ENCODE data around the gene ABCC4. TPM values are rescaled to one million over a fixed set of nuclear protein-coding genes. Genes with fewer than 3 reads are reported as not detected.

The ABCC4 gene
- polyA plus RNA-seq, 1 experiment: 140 TPM

GRCh38 chr13:95019886-95020285 lies 281.4 kb downstream of the ABCC4 start:
- Histone ChIP-seq H3K27ac (ENCODE audit: low read depth, low read length) (no peak overlapping the region), H3K9me3 (ENCODE audit: control insufficient read depth, insufficient read depth, low read length) (no peaks in the 10 kb centered on the region), H3K27me3 (ENCODE audit: control insufficient read depth, insufficient read depth, low read length) (no peaks in the 10 kb centered on the region), H3K4me3 (ENCODE audit: low read depth, low read length) (no peak overlapping the region)
- DNase-seq (ENCODE audit: low read depth, low spot score): no peak
- TF ChIP-seq CTCF (IDR thresholded peaks at IDR 0.05; ENCODE audit: low read depth, low read length): no peak
- ChIA-PET CTCF (no interaction called here), POLR2A (no interaction called here)

- no peak for DNase-seq (ENCODE audit: low read depth, low spot score)
- TF ChIP-seq CTCF (IDR thresholded peaks at IDR 0.05; ENCODE audit: low read depth, low read length): no peak
- Histone ChIP-seq H3K27me3 (ENCODE audit: control insufficient read depth, insufficient read depth, low read length) (peaks cover 7% of the 10 kb centered on the region), H3K27ac (ENCODE audit: low read depth, low read length) (no peak overlapping the region), H3K4me3 (ENCODE audit: low read depth, low read length) (no peak overlapping the region), H3K9me3 (ENCODE audit: control insufficient read depth, insufficient read depth, low read length) (no peaks in the 10 kb centered on the region; the same call in 1 of the 2 replicates)
- ChIA-PET POLR2A (no interaction called here), CTCF (no interaction called here)
These were observed 293.9 kb downstream of the ABCC4 start for GRCh38 chr13:95007322-95007721.

GRCh38 chr13:95005300-95005699 lies 296.0 kb downstream of the ABCC4 start:
- TF ChIP-seq CTCF (IDR thresholded peaks at IDR 0.05; ENCODE audit: low read depth, low read length): no peak
- CTCF ChIA-PET: no interaction called here

GRCh38 chr13:95003019-95003813 lies 298.0 kb downstream of the ABCC4 start:
- ChIA-PET CTCF (interaction anchor here (1.8 kb wide), 1 partner anchor 401 kb away, joined by 4 read pairs; no protein-coding TSS in a partner anchor), POLR2A (no interaction called here)
- no peak for TF ChIP-seq CTCF (IDR thresholded peaks at IDR 0.05; ENCODE audit: low read depth, low read length)
- Histone ChIP-seq H3K9me3 (ENCODE audit: control insufficient read depth, insufficient read depth, low read length) (no peaks in the 10 kb centered on the region; the same call in 1 of the 2 replicates), H3K27ac (ENCODE audit: low read depth, low read length) (no peak overlapping the region), H3K27me3 (ENCODE audit: control insufficient read depth, insufficient read depth, low read length) (peaks cover 9% of the 10 kb centered on the region), H3K4me3 (ENCODE audit: low read depth, low read length) (peak overlapping the region; percentile 39; the same call in 1 of the 2 replicates)
- no peak for DNase-seq (ENCODE audit: low read depth, low spot score)

More at GRCh38 chr13:95005300-95005699, 296.0 kb downstream of the ABCC4 start:
- DNase-seq (ENCODE audit: low read depth, low spot score): no peak
- Histone ChIP-seq H3K4me3 (ENCODE audit: low read depth, low read length) (no peak overlapping the region), H3K27ac (ENCODE audit: low read depth, low read length) (no peak overlapping the region), H3K9me3 (ENCODE audit: control insufficient read depth, insufficient read depth, low read length) (no peaks in the 10 kb centered on the region; the same call in 1 of the 2 replicates), H3K27me3 (ENCODE audit: control insufficient read depth, insufficient read depth, low read length) (peaks cover 9% of the 10 kb centered on the region)
- POLR2A ChIA-PET: no interaction called here

GRCh38 chr13:95002126-95002525 lies 299.1 kb downstream of the ABCC4 start:
- H3K27ac ChIP-seq (ENCODE audit: low read depth, low read length): no peak overlapping the region
- ChIA-PET CTCF (no interaction called here), POLR2A (no interaction called here)
- H3K4me3 ChIP-seq (ENCODE audit: low read depth, low read length): no peak overlapping the region
- H3K27me3 ChIP-seq (ENCODE audit: control insufficient read depth, insufficient read depth, low read length): peaks cover 9% of the 10 kb centered on the region
- TF ChIP-seq CTCF (IDR thresholded peaks at IDR 0.05; ENCODE audit: low read depth, low read length): no peak
- H3K9me3 ChIP-seq (ENCODE audit: control insufficient read depth, insufficient read depth, low read length): no peaks in the 10 kb centered on the region; the same call in 1 of the 2 replicates
- no peak for DNase-seq (ENCODE audit: low read depth, low spot score)

Measured in AG04450 (cell line).